Activated T-cell treated with anti-CD3 and anti-CD28 coated beads, Interleukin-2, amount 50 U/mL, for 24 hours (primary cell): Measurements from ENCODE around the gene APAF1.
A peak's percentile ranks its signal among the peaks of the same experiment; 100 is the strongest.

Experiments
- DNase-seq: peaks from one replicate; pipeline ENCODE4 v3.0.0-alpha.2; 2020
- H3K27ac Mint-ChIP-seq: 2 replicates; pipeline ENCODE4 v1.8.0; 2020; ENCODE audit warnings: mild to moderate bottlenecking, mixed read lengths
- H3K27me3 Mint-ChIP-seq: 2 replicates; pipeline ENCODE4 v1.8.0; 2020; ENCODE audit warnings: mixed read lengths
- H3K36me3 Mint-ChIP-seq: 2 replicates; pipeline ENCODE4 v1.8.0; 2020; ENCODE audit warnings: low read depth, mixed read lengths
- H3K4me1 Mint-ChIP-seq: 2 replicates; pipeline ENCODE4 v1.8.0; 2020; ENCODE audit warnings: low read depth, mixed read lengths
- H3K4me3 Mint-ChIP-seq: 2 replicates; pipeline ENCODE4 v1.8.0; 2020; ENCODE audit warnings: mild to moderate bottlenecking, moderate library complexity, mixed read lengths
- H3K9me3 Mint-ChIP-seq: 2 replicates; pipeline ENCODE4 v1.8.0; 2020; ENCODE audit warnings: mixed read lengths

The APAF1 gene

DNA sequence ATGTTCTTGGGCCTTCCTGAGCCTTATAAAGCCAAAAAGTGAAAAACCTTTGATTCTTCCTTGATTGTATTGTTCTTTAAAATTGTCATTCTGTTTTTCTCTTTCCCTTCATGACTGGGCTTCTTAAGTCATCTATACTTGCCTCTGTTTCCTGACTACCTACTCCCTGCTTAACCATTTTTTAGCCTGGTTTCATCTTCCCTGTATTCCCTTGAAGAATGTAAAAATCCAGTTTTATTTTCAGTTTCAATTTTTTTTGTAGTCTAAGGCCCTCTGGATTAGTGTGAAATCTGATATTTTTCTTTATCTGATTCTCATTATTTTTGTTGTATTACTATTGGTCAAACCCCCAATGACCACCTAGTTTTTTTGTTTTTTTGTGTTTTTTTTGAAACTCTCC is 46.3 kb downstream of the APAF1 start:
- DNase-seq, result no peak
- H3K27me3 Mint-ChIP-seq, result no peaks in the 10 kb centered on the region
- peaks cover 79% of the 10 kb centered on the region for H3K36me3 Mint-ChIP-seq
- H3K4me3 Mint-ChIP-seq, result no peak overlapping the region
- no peaks in the 10 kb centered on the region for H3K9me3 Mint-ChIP-seq
- H3K4me1 Mint-ChIP-seq, result peaks cover 10% of the 10 kb centered on the region
- peak overlapping the region; percentile 8 for H3K27ac Mint-ChIP-seq

GRCh38 chr12:98696036-98696646 is 51.1 kb downstream of the APAF1 start:
- peak overlapping the region; percentile 15 for H3K27ac Mint-ChIP-seq
- no peak for DNase-seq
- H3K4me3 Mint-ChIP-seq, result no peak overlapping the region
- no peaks in the 10 kb centered on the region for H3K9me3 Mint-ChIP-seq
- H3K36me3 Mint-ChIP-seq, result peaks cover 64% of the 10 kb centered on the region
- no peaks in the 10 kb centered on the region for H3K27me3 Mint-ChIP-seq
- H3K4me1 Mint-ChIP-seq, result peaks cover 18% of the 10 kb centered on the region

DNA sequence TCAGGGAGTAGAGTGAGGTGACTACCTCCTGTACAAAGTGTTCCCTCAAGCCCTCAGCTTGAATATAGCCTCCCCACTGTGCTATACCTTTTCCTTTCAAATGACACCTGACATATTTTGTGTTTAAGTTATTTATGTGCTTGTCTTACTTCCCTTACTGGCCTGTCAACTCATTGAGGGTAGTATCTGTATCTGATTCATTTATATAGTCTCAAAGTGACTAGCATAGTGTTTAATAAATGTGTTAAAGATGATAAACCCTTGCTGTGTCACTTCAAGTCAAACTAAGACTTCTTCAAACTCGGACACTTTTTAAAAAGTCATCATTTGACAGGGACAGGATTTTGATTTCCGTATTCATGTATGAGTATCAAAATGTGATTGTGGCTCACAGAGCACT is 52.1 kb downstream of the APAF1 start:
- Mint-ChIP-seq H3K27ac (peak overlapping the region; percentile 9), H3K4me3 (no peak overlapping the region), H3K27me3 (no peaks in the 10 kb centered on the region), H3K36me3 (peaks cover 63% of the 10 kb centered on the region), H3K9me3 (no peaks in the 10 kb centered on the region), H3K4me1 (peaks cover 14% of the 10 kb centered on the region)
- no peak for DNase-seq

DNA sequence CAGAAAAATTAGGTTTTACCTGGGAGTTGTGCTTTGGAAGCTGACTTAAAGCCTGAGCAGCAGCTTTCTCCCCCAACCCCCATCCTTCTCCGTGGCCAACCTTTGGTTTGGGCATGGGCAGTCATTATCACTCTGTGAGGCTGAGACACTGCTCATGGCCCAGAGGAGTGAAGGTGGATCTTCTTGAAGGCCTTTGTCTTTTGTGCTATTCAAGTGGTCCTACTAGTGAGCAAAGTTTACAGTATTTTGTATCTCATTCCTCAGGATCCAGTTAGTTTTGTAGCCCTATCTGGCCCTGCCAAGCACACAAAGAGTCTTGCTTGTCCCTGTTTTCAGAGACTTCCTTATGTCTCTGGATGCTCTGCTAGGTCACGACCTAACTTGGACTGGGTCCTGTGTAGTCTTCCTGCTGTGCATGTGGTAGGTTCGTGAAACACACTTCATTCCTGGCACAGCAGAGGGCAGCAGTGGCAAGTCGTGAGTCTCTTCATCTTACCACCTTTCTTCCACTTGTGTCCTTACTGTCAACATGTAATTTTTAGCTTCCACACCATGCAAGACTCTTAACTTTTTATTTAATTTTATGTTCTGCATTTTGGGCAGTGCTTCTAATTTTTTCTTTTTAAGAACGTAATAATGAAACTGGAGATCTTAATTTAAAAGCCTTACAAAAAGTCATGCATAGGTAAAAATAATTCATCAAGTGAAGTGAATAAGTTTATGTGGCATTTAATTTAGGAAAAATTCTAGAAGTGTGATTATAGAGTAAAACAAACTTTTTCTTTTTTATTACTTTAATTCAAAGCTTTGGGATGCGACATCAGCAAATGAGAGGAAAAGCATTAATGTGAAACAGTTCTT is 53.7 kb downstream of the APAF1 start:
- no peaks in the 10 kb centered on the region for H3K27me3 Mint-ChIP-seq
- peaks cover 50% of the 10 kb centered on the region for H3K36me3 Mint-ChIP-seq
- H3K4me3 Mint-ChIP-seq, result no peak overlapping the region
- H3K9me3 Mint-ChIP-seq, result no peaks in the 10 kb centered on the region
- peaks cover 13% of the 10 kb centered on the region for H3K4me1 Mint-ChIP-seq
- H3K27ac Mint-ChIP-seq, result peak overlapping the region; percentile 63
- DNase-seq, result peak; percentile 57

DNA sequence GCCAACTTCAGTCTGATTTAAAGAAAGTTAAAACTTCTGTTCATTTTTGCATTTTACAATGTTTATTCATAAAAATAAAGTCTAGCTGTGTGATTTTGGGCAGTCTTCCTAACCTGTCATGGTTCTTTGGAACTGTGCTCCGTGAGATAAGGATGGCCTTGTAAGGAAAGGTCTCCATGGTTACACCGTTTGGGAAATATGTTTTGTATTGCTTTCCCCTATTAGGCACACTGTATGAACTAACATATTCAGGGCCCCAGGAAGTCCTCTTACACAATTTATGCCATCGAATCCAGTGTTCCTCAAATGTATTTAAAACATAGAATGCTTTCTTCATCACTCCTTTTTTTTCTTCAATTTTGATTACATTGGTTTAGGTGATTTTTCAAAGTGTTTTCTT is 54.5 kb downstream of the APAF1 start:
- Mint-ChIP-seq H3K36me3 (peaks cover 46% of the 10 kb centered on the region), H3K4me1 (peaks cover 9% of the 10 kb centered on the region), H3K27me3 (no peaks in the 10 kb centered on the region), H3K9me3 (no peaks in the 10 kb centered on the region), H3K4me3 (no peak overlapping the region), H3K27ac (no peak overlapping the region)
- DNase-seq, result no peak

DNA sequence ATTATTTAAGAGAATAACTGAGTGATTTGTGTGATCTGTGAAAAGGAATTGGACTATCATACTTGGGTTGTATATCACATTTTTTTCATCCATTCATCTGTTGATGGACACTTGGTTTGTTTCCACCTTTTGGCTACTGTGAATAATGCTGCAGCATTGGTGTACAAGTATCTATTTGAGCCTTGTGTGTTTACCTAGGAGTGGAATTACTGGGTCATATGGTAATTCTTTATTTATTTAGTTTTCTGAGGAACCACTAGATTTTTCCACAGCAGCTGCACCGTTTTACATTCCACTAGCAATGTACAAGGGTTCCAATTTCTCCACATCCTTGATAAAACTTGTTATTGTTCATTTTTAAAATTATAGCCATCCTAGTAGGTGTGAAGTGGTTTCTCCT is 56.1 kb downstream of the APAF1 start:
- no peak for DNase-seq
- Mint-ChIP-seq H3K27ac (no peak overlapping the region), H3K4me3 (no peak overlapping the region), H3K4me1 (peaks cover 9% of the 10 kb centered on the region), H3K27me3 (no peaks in the 10 kb centered on the region), H3K9me3 (no peaks in the 10 kb centered on the region), H3K36me3 (peaks cover 37% of the 10 kb centered on the region)

- Mint-ChIP-seq H3K4me1 (peaks cover 1% of the 10 kb centered on the region), H3K27ac (no peak overlapping the region), H3K4me3 (no peak overlapping the region), H3K9me3 (no peaks in the 10 kb centered on the region), H3K27me3 (no peaks in the 10 kb centered on the region), H3K36me3 (peaks cover 52% of the 10 kb centered on the region)
- no peak for DNase-seq
Observed at GRCh38 chr12:98709022-98709421, 63.9 kb downstream of the APAF1 start.

GRCh38 chr12:98714426-98714825 is 69.3 kb downstream of the APAF1 start:
- no peak for DNase-seq
- peaks cover 52% of the 10 kb centered on the region for H3K36me3 Mint-ChIP-seq
- H3K4me3 Mint-ChIP-seq, result no peak overlapping the region
- H3K9me3 Mint-ChIP-seq, result no peaks in the 10 kb centered on the region
- H3K4me1 Mint-ChIP-seq, result no peaks in the 10 kb centered on the region
- no peak overlapping the region for H3K27ac Mint-ChIP-seq
- H3K27me3 Mint-ChIP-seq, result no peaks in the 10 kb centered on the region

- H3K36me3 Mint-ChIP-seq, result peaks cover 57% of the 10 kb centered on the region
- no peaks in the 10 kb centered on the region for H3K9me3 Mint-ChIP-seq
- peaks cover 6% of the 10 kb centered on the region for H3K4me1 Mint-ChIP-seq
- no peak overlapping the region for H3K27ac Mint-ChIP-seq
- no peak for DNase-seq
- no peaks in the 10 kb centered on the region for H3K27me3 Mint-ChIP-seq
- H3K4me3 Mint-ChIP-seq, result no peak overlapping the region
Observed at GRCh38 chr12:98719515-98720504, 74.7 kb downstream of the APAF1 start.

- no peak overlapping the region for H3K4me3 Mint-ChIP-seq
- DNase-seq, result no peak
- H3K27me3 Mint-ChIP-seq, result no peaks in the 10 kb centered on the region
- H3K36me3 Mint-ChIP-seq, result peaks cover 63% of the 10 kb centered on the region
- H3K27ac Mint-ChIP-seq, result peak overlapping the region; percentile 63
- peaks cover 12% of the 10 kb centered on the region for H3K4me1 Mint-ChIP-seq
- no peaks in the 10 kb centered on the region for H3K9me3 Mint-ChIP-seq
Observed at GRCh38 chr12:98721204-98721702, 76.2 kb downstream of the APAF1 start.

GRCh38 chr12:98724384-98725155 is 79.5 kb downstream of the APAF1 start:
- no peak overlapping the region for H3K4me3 Mint-ChIP-seq
- no peak for DNase-seq
- H3K27me3 Mint-ChIP-seq, result no peaks in the 10 kb centered on the region
- H3K36me3 Mint-ChIP-seq, result peaks cover 74% of the 10 kb centered on the region
- peak overlapping the region; percentile 1 for H3K27ac Mint-ChIP-seq
- no peaks in the 10 kb centered on the region for H3K9me3 Mint-ChIP-seq
- H3K4me1 Mint-ChIP-seq, result peaks cover 12% of the 10 kb centered on the region

GRCh38 chr12:98725476-98726247 is 80.6 kb downstream of the APAF1 start:
- Mint-ChIP-seq H3K9me3 (no peaks in the 10 kb centered on the region), H3K27ac (no peak overlapping the region), H3K27me3 (no peaks in the 10 kb centered on the region), H3K4me3 (no peak overlapping the region), H3K36me3 (peaks cover 76% of the 10 kb centered on the region), H3K4me1 (peaks cover 12% of the 10 kb centered on the region)
- DNase-seq, result no peak

- H3K27ac Mint-ChIP-seq, result no peak overlapping the region
- H3K4me1 Mint-ChIP-seq, result peaks cover 12% of the 10 kb centered on the region
- H3K36me3 Mint-ChIP-seq, result peaks cover 79% of the 10 kb centered on the region
- H3K9me3 Mint-ChIP-seq, result no peaks in the 10 kb centered on the region
- no peak for DNase-seq
- H3K4me3 Mint-ChIP-seq, result no peak overlapping the region
- no peaks in the 10 kb centered on the region for H3K27me3 Mint-ChIP-seq
Observed at GRCh38 chr12:98727196-98727595, 82.1 kb downstream of the APAF1 start.
